ENCODE measurements around the gene ZNF559.
A peak's percentile ranks its signal among the peaks of the same experiment; 100 is the strongest.

The ZNF559 gene

DNA sequence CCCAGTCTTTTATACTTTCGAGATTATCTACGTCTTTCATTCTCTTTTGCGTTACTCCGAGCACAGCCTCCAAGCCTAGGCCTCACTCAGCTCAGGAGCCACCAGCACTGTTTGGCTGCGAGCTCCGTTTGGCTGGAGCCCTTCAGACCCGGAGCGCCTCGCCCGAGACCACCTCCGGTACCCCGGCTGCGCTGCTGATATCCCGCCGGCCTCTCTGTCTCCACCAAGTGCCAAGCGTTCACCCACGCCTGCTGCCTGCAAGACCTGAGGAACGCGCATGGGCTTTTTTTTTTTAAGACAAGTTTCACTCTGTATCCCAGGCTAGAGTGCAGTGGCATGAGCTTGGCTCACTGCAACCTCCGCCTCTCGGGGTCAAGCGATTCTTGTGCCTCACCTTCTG, 24.7 kb downstream of the ZNF559 start:
- Histone ChIP-seq H3K9me3 (ENCODE audit: control insufficient read depth in 1 of 2, low read length in 2 of 2) (peaks cover 61 to 78% of the 10 kb centered on the region in 2 donors), H3K4me1 (ENCODE audit: control insufficient read depth in 1 of 2, insufficient read depth in 2 of 2, low read length in 2 of 2) (no peaks in the 10 kb centered on the region), H3K4me3 (ENCODE audit: low read depth in 1 of 2, low read length in 2 of 2) (peak overlapping the region in 1 of 2 donors; percentile 7), H3K27ac (ENCODE audit: low read depth, low read length) (no peak overlapping the region), H3K27me3 (ENCODE audit: control insufficient read depth in 1 of 2, insufficient read depth in 2 of 2, low read length in 2 of 2) (no peaks in the 10 kb centered on the region), H3K9ac (ENCODE audit: low read depth in 1 of 2, low read length in 2 of 2) (no peak overlapping the region), H3K36me3 (ENCODE audit: control insufficient read depth in 1 of 2, insufficient read depth in 2 of 2, low read length in 2 of 2) (peaks cover 2 to 15% of the 10 kb centered on the region in 2 donors)

DNA sequence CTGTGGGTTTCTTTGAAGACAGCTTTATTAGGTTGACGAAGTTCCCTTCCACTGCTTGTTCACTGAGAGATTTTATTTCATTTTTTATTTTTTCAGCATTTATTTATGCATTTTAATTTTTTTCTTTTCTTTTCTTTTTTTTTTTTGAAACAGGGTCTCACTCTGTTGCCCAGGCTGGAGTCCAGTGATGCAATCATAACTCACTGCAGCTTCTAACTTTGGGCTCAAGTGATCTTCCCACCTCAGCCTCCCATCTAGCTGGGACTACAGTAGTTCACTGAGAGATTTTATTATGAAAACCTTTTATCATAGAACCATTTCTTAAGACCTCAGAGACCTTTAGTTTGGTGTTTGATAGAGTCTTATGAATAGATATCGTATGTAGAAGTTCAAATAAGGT, 28.5 kb downstream of the ZNF559 start:
- peaks cover 3 to 11% of the 10 kb centered on the region in 2 donors for H3K36me3 ChIP-seq (ENCODE audit: control insufficient read depth in 1 of 2, insufficient read depth in 2 of 2, low read length in 2 of 2)
- peaks cover 50 to 70% of the 10 kb centered on the region in 2 donors for H3K9me3 ChIP-seq (ENCODE audit: control insufficient read depth in 1 of 2, low read length in 2 of 2)

DNA sequence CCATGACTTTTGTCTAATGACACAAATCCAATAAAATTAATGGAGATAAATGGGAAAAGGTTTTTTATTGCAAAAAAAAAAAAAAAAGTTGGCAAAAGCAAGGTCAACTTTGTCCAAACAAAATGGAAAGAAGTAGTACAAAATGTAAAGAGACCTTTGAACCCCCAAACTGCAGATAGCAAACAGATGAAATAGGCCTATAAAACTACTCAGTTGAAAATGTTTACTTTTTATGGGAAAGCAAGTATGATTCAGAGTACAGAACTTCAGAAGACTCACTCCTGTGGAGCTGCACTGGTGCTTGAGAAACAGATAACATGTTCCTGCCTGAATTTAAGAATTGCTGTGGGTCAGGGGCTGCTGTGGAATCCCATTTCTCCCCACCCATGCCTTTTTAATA, 29.0 kb downstream of the ZNF559 start:
- H3K27ac ChIP-seq (ENCODE audit: low read depth, low read length) = no peak overlapping the region
- peaks cover 53 to 72% of the 10 kb centered on the region in 2 donors for H3K9me3 ChIP-seq (ENCODE audit: control insufficient read depth in 1 of 2, low read length in 2 of 2)
- H3K36me3 ChIP-seq (ENCODE audit: control insufficient read depth in 1 of 2, insufficient read depth in 2 of 2, low read length in 2 of 2) = peaks cover 3 to 8% of the 10 kb centered on the region in 2 donors
- H3K27me3 ChIP-seq (ENCODE audit: control insufficient read depth in 1 of 2, insufficient read depth in 2 of 2, low read length in 2 of 2) = no peaks in the 10 kb centered on the region
- no peak overlapping the region for H3K9ac ChIP-seq (ENCODE audit: low read depth in 1 of 2, low read length in 2 of 2)
- H3K4me3 ChIP-seq (ENCODE audit: low read depth in 1 of 2, low read length in 2 of 2) = no peak overlapping the region
- H3K4me1 ChIP-seq (ENCODE audit: control insufficient read depth in 1 of 2, insufficient read depth in 2 of 2, low read length in 2 of 2) = no peaks in the 10 kb centered on the region

More for the DNA sequence above, 28.5 kb downstream of the ZNF559 start:
- H3K4me3 ChIP-seq (ENCODE audit: low read depth in 1 of 2, low read length in 2 of 2) = no peak overlapping the region
- H3K4me1 ChIP-seq (ENCODE audit: control insufficient read depth in 1 of 2, insufficient read depth in 2 of 2, low read length in 2 of 2) = no peaks in the 10 kb centered on the region
- H3K27me3 ChIP-seq (ENCODE audit: control insufficient read depth in 1 of 2, insufficient read depth in 2 of 2, low read length in 2 of 2) = no peaks in the 10 kb centered on the region
- no peak overlapping the region for H3K9ac ChIP-seq (ENCODE audit: low read depth in 1 of 2, low read length in 2 of 2)
- no peak overlapping the region for H3K27ac ChIP-seq (ENCODE audit: low read depth, low read length)

DNA sequence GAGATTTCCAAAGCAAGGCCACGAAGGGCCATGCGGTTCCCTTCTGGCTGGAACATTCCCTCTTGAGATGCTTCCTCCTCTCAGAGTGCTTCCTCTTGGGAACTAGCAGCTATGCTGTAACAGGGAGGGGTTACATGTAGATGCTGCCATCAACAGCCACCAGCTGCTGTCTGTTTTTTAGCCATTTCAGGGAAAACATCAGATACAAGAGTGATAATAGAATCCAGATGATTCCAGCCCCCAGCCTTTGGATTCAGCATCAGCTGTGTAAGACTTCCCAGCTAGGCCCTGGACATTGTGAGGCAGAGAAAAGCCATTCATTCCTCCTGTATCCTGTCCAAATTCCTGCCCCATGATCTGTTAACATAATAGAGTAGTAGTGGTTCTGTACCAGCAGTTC, 30.7 kb downstream of the ZNF559 start:
- Histone ChIP-seq H3K36me3 (ENCODE audit: control insufficient read depth in 1 of 2, insufficient read depth in 2 of 2, low read length in 2 of 2) (peaks cover 3 to 7% of the 10 kb centered on the region in 2 donors), H3K9me3 (ENCODE audit: control insufficient read depth in 1 of 2, low read length in 2 of 2) (peaks cover 45 to 69% of the 10 kb centered on the region in 2 donors)

DNA sequence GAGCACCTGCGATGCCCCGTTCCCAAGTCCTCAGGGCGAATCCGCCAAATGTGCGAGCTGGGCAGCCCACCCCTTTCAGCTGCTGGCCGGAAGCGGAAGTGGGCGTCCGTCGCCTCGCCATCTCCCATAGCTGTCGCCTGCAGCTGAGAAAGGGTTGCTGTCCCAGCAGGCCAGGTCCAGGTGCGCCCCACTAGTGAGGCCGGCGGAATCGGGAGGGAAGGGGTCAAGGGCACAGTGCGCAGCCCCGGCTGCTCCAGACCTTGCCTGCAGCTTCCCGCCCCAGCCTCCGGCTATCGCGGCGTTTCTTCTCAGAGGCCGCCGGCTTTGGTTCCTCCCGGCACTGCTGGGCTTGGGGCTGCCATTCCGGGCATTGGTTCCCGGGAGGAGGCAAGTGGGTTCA, 38.9 kb downstream of the ZNF559 start, which contains the start of gene ZNF177:
ZNF177 (plus strand) TSS at position 109 of the 400 bp plus-strand sequence. CDS start 15,299 bp downstream, outside the sequence.
- Histone ChIP-seq H3K27me3 (ENCODE audit: control insufficient read depth in 1 of 2, insufficient read depth in 2 of 2, low read length in 2 of 2) (no peaks in the 10 kb centered on the region), H3K4me1 (ENCODE audit: control insufficient read depth in 1 of 2, insufficient read depth in 2 of 2, low read length in 2 of 2) (no peaks in the 10 kb centered on the region), H3K9me3 (ENCODE audit: control insufficient read depth in 1 of 2, low read length in 2 of 2) (peaks cover 45 to 53% of the 10 kb centered on the region in 2 donors), H3K27ac (ENCODE audit: low read depth, low read length) (no peak within 1 kb of the TSS), H3K4me3 (ENCODE audit: low read depth in 1 of 2, low read length in 2 of 2) (peak within 1 kb of the TSS; percentile 15 to 23), H3K9ac (ENCODE audit: low read depth in 1 of 2, low read length in 2 of 2) (no peak within 1 kb of the TSS), H3K36me3 (ENCODE audit: control insufficient read depth in 1 of 2, insufficient read depth in 2 of 2, low read length in 2 of 2) (no peaks in the 10 kb centered on the region)

More for the DNA sequence above, 30.7 kb downstream of the ZNF559 start:
- H3K9ac ChIP-seq (ENCODE audit: low read depth in 1 of 2, low read length in 2 of 2) = no peak overlapping the region
- H3K27ac ChIP-seq (ENCODE audit: low read depth, low read length) = no peak overlapping the region
- no peaks in the 10 kb centered on the region for H3K4me1 ChIP-seq (ENCODE audit: control insufficient read depth in 1 of 2, insufficient read depth in 2 of 2, low read length in 2 of 2)
- H3K27me3 ChIP-seq (ENCODE audit: control insufficient read depth in 1 of 2, insufficient read depth in 2 of 2, low read length in 2 of 2) = no peaks in the 10 kb centered on the region
- no peak overlapping the region for H3K4me3 ChIP-seq (ENCODE audit: low read depth in 1 of 2, low read length in 2 of 2)

DNA sequence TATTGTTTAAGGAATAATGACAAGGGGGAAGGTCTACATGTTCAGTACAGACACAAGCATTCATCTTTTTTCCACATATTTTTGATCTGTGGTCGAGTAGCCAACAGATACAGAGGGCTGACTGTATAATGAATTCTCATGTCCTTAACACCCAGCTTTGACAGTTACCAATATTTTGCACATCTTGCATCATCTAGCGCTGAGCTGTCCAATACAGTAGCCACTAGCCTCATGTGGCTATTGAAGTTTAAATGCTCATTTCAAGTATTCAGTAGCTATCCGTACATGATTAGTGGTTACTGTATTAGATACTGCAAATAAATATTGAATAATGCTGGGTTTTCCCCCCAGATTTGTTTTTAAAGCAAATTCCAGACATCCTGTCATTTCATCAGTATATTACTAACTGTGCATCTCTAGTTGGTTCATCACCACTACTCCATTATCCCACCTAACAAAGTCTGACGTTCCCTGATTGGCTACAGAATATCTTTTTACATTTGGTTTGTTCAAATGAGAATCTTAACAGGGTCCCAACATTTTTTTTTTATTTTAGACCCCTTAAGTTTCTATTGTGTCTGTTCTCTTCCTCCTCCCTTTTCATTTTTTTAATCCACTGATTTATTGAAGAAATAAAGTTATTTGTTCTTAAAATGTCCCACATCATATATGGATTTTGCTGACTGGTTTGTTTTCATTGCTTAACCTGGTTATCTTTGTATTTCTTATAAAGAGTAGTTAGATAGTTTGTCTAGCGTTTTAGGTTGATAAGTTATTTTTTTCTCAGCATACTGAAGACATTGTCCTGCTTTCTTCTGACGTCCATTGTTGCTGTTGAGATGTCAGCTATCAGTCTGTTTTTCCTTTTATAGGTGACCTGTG, 47.0 kb downstream of the ZNF559 start:
- no peak overlapping the region for H3K9ac ChIP-seq (ENCODE audit: low read depth in 1 of 2, low read length in 2 of 2)
- no peak overlapping the region for H3K4me3 ChIP-seq (ENCODE audit: low read depth in 1 of 2, low read length in 2 of 2)
- no peaks in the 10 kb centered on the region for H3K4me1 ChIP-seq (ENCODE audit: control insufficient read depth in 1 of 2, insufficient read depth in 2 of 2, low read length in 2 of 2)
- H3K27ac ChIP-seq (ENCODE audit: low read depth, low read length) = no peak overlapping the region
- H3K27me3 ChIP-seq (ENCODE audit: control insufficient read depth in 1 of 2, insufficient read depth in 2 of 2, low read length in 2 of 2) = no peaks in the 10 kb centered on the region
- peaks cover 42 to 44% of the 10 kb centered on the region in 2 donors for H3K9me3 ChIP-seq (ENCODE audit: control insufficient read depth in 1 of 2, low read length in 2 of 2)
- no peaks in the 10 kb centered on the region for H3K36me3 ChIP-seq (ENCODE audit: control insufficient read depth in 1 of 2, insufficient read depth in 2 of 2, low read length in 2 of 2)

DNA sequence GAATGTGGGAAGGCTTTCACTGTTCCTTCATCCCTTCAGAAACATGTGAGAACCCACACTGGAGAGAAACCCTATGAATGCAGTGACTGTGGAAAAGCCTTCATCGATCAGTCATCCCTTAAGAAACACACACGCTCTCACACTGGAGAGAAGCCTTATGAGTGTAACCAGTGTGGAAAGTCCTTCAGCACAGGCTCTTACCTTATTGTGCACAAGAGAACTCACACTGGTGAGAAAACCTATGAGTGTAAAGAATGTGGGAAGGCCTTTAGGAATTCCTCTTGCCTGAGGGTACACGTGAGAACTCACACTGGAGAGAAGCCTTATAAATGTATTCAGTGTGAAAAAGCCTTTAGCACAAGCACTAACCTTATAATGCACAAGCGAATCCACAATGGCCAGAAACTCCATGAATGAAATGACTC, 57.4 kb downstream of the ZNF559 start:
- Histone ChIP-seq H3K27me3 (ENCODE audit: control insufficient read depth in 1 of 2, insufficient read depth in 2 of 2, low read length in 2 of 2) (no peaks in the 10 kb centered on the region), H3K36me3 (ENCODE audit: control insufficient read depth in 1 of 2, insufficient read depth in 2 of 2, low read length in 2 of 2) (peaks cover 57 to 62% of the 10 kb centered on the region in 2 donors), H3K4me3 (ENCODE audit: low read depth in 1 of 2, low read length in 2 of 2) (peak overlapping the region in 1 of 2 donors; percentile 33), H3K27ac (ENCODE audit: low read depth, low read length) (no peak overlapping the region), H3K4me1 (ENCODE audit: control insufficient read depth in 1 of 2, insufficient read depth in 2 of 2, low read length in 2 of 2) (no peaks in the 10 kb centered on the region), H3K9me3 (ENCODE audit: control insufficient read depth in 1 of 2, low read length in 2 of 2) (peaks cover 84 to 86% of the 10 kb centered on the region in 2 donors), H3K9ac (ENCODE audit: low read depth in 1 of 2, low read length in 2 of 2) (no peak overlapping the region)
